HepG2 (cell line): ENCODE measurements around the gene PTGR2. TPM values are rescaled to one million over a fixed set of nuclear protein-coding genes. Genes with fewer than 3 reads are reported as not detected.

Experiments used
- ARNTL ChIP-seq: sonication (generic); formaldehyde crosslinking; IDR thresholded peaks from 2 replicates; pipeline ENCODE4 v1.4.0; 2020; ENCODE audit warnings: mild to moderate bottlenecking, missing genetic modification reagents
- GATA4 ChIP-seq: sonication (generic); IDR thresholded peaks from 2 replicates; pipeline ENCODE4 v1.6.1; 2016; ENCODE audit warnings: antibody characterized with exemption, low read depth, borderline replicate concordance
- IRX3 ChIP-seq: sonication (generic); formaldehyde crosslinking; IDR thresholded peaks from 2 replicates; pipeline ENCODE4 v1.8.1; 2023; ENCODE audit warnings: mild to moderate bottlenecking, low read depth, missing genetic modification reagents, borderline replicate concordance
- KLF12 ChIP-seq: sonication (generic); formaldehyde crosslinking; IDR thresholded peaks from 2 replicates; pipeline ENCODE4 v1.4.0; 2020; ENCODE audit warnings: missing genetic modification reagents, borderline replicate concordance
- MYNN ChIP-seq: sonication (generic); formaldehyde crosslinking; IDR thresholded peaks from 2 replicates; pipeline ENCODE4 v1.4.0; 2020; ENCODE audit warnings: mild to moderate bottlenecking, low read depth, missing genetic modification reagents
- REL ChIP-seq: sonication (generic); formaldehyde crosslinking; conservative IDR thresholded peaks from 2 replicates; pipeline ENCODE4 v1.8.0; 2022; ENCODE audit warnings: mild to moderate bottlenecking, missing genetic modification reagents, moderate library complexity
- SALL1 ChIP-seq: sonication (generic); formaldehyde crosslinking; IDR thresholded peaks from 2 replicates; pipeline ENCODE4 v1.8.0; 2022; ENCODE audit warnings: mild to moderate bottlenecking, missing genetic modification reagents
- SIX1 ChIP-seq: sonication (generic); formaldehyde crosslinking; IDR thresholded peaks from 2 replicates; pipeline ENCODE4 v1.4.0; 2020; ENCODE audit warnings: missing genetic modification reagents, borderline replicate concordance
- WIZ ChIP-seq: sonication (generic); formaldehyde crosslinking; IDR thresholded peaks from 2 replicates; pipeline ENCODE4 v1.5.1; 2020; ENCODE audit warnings: mild to moderate bottlenecking, missing genetic modification reagents
- ZBTB14 ChIP-seq: sonication (generic); formaldehyde crosslinking; IDR thresholded peaks from 2 replicates; pipeline ENCODE4 v1.4.0; 2020; ENCODE audit warnings: missing genetic modification reagents
- ZGPAT ChIP-seq: IDR thresholded peaks from 2 replicates; pipeline ENCODE4 v1.6.1; 2016; ENCODE audit warnings: mild to moderate bottlenecking
- ZNF136 ChIP-seq: sonication (generic); formaldehyde crosslinking; IDR thresholded peaks from 2 replicates; pipeline ENCODE4 v1.8.1; 2022; ENCODE audit warnings: low read depth, mild to moderate bottlenecking, moderate library complexity, missing genetic modification reagents
- ZNF234 ChIP-seq: sonication (generic); formaldehyde crosslinking; conservative IDR thresholded peaks from 2 replicates; pipeline ENCODE4 v1.5.1; 2020; ENCODE audit warnings: mild to moderate bottlenecking, missing genetic modification reagents
- ZNF34 ChIP-seq: sonication (generic); formaldehyde crosslinking; IDR thresholded peaks from 2 replicates; pipeline ENCODE4 v1.4.0; 2020; ENCODE audit warnings: mild to moderate bottlenecking, missing genetic modification reagents, borderline replicate concordance
- ZNF574 ChIP-seq: sonication (generic); formaldehyde crosslinking; IDR thresholded peaks from 2 replicates; pipeline ENCODE4 v1.4.0; 2020; ENCODE audit warnings: missing genetic modification reagents
- ZNF788 ChIP-seq: sonication (generic); formaldehyde crosslinking; IDR thresholded peaks from 2 replicates; pipeline ENCODE4 v1.5.0; 2020; ENCODE audit warnings: mild to moderate bottlenecking, missing genetic modification reagents, borderline replicate concordance
- ZNF816 ChIP-seq: sonication (generic); formaldehyde crosslinking; IDR thresholded peaks from 2 replicates; pipeline ENCODE4 v1.8.0; 2022; ENCODE audit warnings: missing genetic modification reagents, mild to moderate bottlenecking, borderline replicate concordance
- ZSCAN22 ChIP-seq: sonication (generic); formaldehyde crosslinking; IDR thresholded peaks from 2 replicates; pipeline ENCODE4 v1.4.0; 2020; ENCODE audit warnings: mild to moderate bottlenecking, missing genetic modification reagents
- ZSCAN25 ChIP-seq: sonication (generic); formaldehyde crosslinking; IDR thresholded peaks from 2 replicates; pipeline ENCODE4 v1.8.0; 2022; ENCODE audit warnings: mild to moderate bottlenecking, missing genetic modification reagents
- polyA plus RNA-seq, 8 experiments: library from polyadenylated mRNA; depleted of rRNA in 3 of 8; stranded (reverse) in 7 of 8; unstranded in 1 of 8; fragments of >200 nt; fragmentation: Illumina TruSeq in 4 of 8; extraction: Trizol in 4 of 8; gene quantifications; 2 replicates each; pipeline versions ENCODE4 v1.2.1 to v1.2.3, GENCODE V29; 2011 to 2016; ENCODE audit warnings: low read depth in 4 of 8, missing spikeins in 1 of 8, mixed read lengths in 1 of 8; ENCODE audit not compliant: insufficient read depth in 1 of 8
- total RNA-seq, 5 experiments: library from RNA; depleted of rRNA; stranded (reverse); fragments of >200 nt; fragmentation: Illumina TruSeq; extraction: Trizol; gene quantifications; 2 replicates each; pipeline ENCODE4 v1.2.3, GENCODE V29; 2016; ENCODE audit warnings: low read depth in 1 of 5
- TF ChIP-seq, protein P1 (sequence below): sonication (generic); formaldehyde crosslinking; IDR thresholded peaks from 2 replicates; pipeline ENCODE4 v1.4.0; 2020; ENCODE audit warnings: missing genetic modification reagents

PTGR2 gene
- total and polyA plus RNA-seq, 2 of the 13 experiments (the other 11 are each of a cell fraction or from before 2014, with no cell fraction given): 3.0 to 4.3 TPM

DNA sequence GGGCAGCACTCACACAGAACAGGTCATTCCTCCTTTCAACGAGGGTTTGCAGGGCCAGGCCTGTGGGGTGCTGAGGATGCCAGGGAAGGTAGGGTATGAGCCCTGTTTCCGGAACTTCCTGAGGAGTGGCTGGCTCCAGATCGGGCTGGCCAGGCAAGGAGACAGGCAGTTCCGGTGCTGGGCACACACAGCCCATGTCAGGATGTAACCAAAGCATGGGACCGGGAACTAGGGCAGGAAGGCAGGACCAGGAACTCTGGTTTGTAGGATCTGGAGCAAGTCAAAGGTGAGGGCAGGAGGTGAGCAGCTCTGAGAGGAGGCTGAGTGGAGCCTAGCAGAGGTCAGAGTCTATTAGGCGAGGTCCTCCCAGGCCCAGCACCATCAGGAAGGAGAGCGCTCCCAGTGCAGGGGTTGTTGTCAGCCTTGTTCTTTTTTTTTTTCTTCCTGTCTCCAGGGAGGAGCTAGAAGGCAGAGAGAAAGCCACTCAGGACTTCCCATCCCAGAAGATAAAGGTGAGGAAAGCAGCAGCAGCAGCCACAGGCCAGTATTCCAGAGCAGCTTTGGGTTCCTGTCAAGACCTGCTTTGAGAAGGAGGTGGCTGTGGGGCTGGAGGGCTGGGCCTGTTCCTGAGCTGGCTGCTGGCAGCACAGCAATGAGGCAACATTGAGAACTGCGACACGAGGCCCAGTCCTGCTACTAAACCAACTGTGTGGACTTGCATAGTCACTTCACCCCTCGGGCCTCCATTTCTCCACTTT is 49.0 kb upstream of the PTGR2 start (continued):
- TF ChIP-seq IRX3 (CRISPR knock-in tag) (no peak), ZNF34 (CRISPR knock-in tag) (no peak), ZSCAN25 (CRISPR knock-in tag) (no peak), ZNF788 (CRISPR knock-in tag) (no peak), ZSCAN22 (CRISPR knock-in tag) (no peak), MYNN (CRISPR knock-in tag) (no peak), ARNTL (CRISPR knock-in tag) (no peak), ZNF136 (CRISPR knock-in tag) (no peak), SALL1 (CRISPR knock-in tag) (peak; percentile 15; the same call in 1 of the 2 replicates), WIZ (no peak), GATA4 (no peak), ZNF234 (CRISPR knock-in tag) (no peak), KLF12 (no peak), ZGPAT (CRISPR knock-in tag) (peak; percentile 45; the same call in 1 of the 2 replicates), ZNF816 (no peak), ZBTB14 (CRISPR knock-in tag) (no peak), SIX1 (CRISPR knock-in tag) (no peak), ZNF574 (CRISPR knock-in tag) (peak; percentile 44; the same call in 1 of the 2 replicates), REL (CRISPR knock-in tag) (no peak)
- TF ChIP-seq, protein P1, sequence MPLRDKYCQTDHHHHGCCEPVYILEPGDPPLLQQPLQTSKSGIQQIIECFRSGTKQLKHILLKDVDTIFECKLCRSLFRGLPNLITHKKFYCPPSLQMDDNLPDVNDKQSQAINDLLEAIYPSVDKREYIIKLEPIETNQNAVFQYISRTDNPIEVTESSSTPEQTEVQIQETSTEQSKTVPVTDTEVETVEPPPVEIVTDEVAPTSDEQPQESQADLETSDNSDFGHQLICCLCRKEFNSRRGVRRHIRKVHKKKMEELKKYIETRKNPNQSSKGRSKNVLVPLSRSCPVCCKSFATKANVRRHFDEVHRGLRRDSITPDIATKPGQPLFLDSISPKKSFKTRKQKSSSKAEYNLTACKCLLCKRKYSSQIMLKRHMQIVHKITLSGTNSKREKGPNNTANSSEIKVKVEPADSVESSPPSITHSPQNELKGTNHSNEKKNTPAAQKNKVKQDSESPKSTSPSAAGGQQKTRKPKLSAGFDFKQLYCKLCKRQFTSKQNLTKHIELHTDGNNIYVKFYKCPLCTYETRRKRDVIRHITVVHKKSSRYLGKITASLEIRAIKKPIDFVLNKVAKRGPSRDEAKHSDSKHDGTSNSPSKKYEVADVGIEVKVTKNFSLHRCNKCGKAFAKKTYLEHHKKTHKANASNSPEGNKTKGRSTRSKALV (CRISPR knock-in tag): no peak
